ENCODE measurements around the gene CRB1.
"Not testable (repeated sequence)": the region's sequence is repeated elsewhere in the genome, so short reads cannot be mapped to it uniquely, and the experiment has no call there.

CRB1 gene

GRCh38 chr1:197469620-197470210 lies 201.7 kb downstream of the CRB1 start:
- H3K36me3 ChIP-seq (ENCODE audit: control insufficient read depth, insufficient read depth, low read length), result no peaks in the 10 kb centered on the region
- peaks cover 13% of the 10 kb centered on the region for H3K4me1 ChIP-seq (ENCODE audit: control insufficient read depth, insufficient read depth, low read length)
- H3K9me3 ChIP-seq (ENCODE audit: control insufficient read depth, insufficient read depth, low read length), result no peaks in the 10 kb centered on the region
- H3K4me3 ChIP-seq (ENCODE audit: low read depth, low read length), result no peak overlapping the region
- H3K9ac ChIP-seq (ENCODE audit: low read depth, low read length), result no peak overlapping the region
- H3K27me3 ChIP-seq (ENCODE audit: control insufficient read depth, insufficient read depth, low read length), result no peaks in the 10 kb centered on the region

DNA sequence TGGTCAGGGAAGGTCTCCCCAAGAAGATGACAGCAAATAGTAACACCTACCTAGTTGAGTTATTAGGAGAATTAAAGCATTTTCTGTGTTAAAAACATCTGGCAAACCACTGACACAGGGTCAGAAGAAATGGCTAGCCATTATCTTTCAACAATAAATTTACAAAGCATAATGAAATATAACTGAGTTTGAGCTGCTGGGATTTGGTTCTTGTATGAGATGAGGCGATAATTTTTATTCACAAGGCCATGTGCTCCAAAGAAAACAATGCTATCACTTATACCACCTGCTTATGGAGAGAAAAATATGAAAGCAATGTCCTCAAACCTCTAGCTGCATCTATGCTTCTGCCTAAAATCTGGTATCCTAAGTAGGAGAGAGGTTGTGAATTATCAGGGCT lies 202.3 kb downstream of the CRB1 start:
- Histone ChIP-seq H3K9me3 (ENCODE audit: control insufficient read depth, insufficient read depth, low read length) (no peaks in the 10 kb centered on the region), H3K4me3 (ENCODE audit: low read depth, low read length) (no peak overlapping the region), H3K9ac (ENCODE audit: low read depth, low read length) (no peak overlapping the region), H3K4me1 (ENCODE audit: control insufficient read depth, insufficient read depth, low read length) (peaks cover 13% of the 10 kb centered on the region), H3K36me3 (ENCODE audit: control insufficient read depth, insufficient read depth, low read length) (no peaks in the 10 kb centered on the region), H3K27me3 (ENCODE audit: control insufficient read depth, insufficient read depth, low read length) (no peaks in the 10 kb centered on the region)

DNA sequence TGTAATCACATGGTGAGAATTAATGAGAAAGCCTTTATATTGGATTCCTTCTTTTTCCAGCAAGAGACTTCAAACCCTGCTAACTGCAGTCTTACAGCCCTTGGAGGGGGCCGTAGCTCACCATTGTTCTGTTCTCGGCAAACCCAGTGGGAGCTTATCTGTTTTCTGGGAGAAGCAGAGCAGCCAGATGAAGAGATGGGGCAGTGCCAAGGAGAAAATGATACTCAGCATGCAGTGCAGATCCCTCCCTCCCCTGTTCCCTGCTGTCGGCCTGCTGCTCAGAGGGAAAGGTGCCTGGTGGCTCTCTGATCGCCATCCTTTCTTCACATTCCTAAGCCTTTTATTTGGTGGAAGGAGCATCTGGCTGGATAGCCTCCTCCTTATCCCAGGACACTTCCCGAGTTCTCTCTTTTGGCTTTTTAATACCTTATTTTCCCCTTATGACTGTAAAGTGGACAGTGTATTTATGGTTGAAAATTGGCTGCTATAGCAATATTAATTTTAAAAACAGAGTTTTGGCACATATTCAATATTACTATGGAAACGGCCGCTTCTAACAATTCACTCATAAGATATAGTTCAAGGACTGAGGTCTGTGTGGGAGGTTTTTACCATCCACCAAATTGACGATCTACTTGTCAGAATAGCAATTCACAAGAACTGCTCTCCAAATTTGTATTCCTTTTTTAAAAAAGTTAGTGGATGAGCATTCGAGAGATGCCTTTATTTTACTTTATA lies 203.4 kb downstream of the CRB1 start:
- H3K9me3 ChIP-seq (ENCODE audit: control insufficient read depth, insufficient read depth, low read length), result no peaks in the 10 kb centered on the region
- no peaks in the 10 kb centered on the region for H3K27me3 ChIP-seq (ENCODE audit: control insufficient read depth, insufficient read depth, low read length)
- H3K9ac ChIP-seq (ENCODE audit: low read depth, low read length), result no peak overlapping the region
- no peak overlapping the region for H3K4me3 ChIP-seq (ENCODE audit: low read depth, low read length)
- H3K36me3 ChIP-seq (ENCODE audit: control insufficient read depth, insufficient read depth, low read length), result no peaks in the 10 kb centered on the region
- peaks cover 13% of the 10 kb centered on the region for H3K4me1 ChIP-seq (ENCODE audit: control insufficient read depth, insufficient read depth, low read length)

DNA sequence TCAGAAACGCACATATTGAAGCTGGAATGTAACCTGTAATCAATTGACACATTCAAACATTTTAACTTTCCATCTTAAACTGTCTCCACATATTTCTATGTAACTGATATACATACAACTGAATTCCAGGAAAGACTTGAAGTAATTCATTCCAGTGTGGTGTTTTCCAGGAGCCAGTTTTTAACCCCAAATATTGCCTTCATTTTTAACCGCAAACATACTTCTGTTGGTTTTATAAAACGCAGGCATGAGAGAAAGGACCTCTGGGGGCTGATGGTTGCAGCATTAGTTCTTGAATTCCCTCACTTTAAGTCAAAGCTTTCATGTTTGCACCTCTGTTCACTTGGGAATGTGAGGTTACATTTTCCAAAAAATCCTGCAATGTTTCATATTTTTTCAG lies 204.1 kb downstream of the CRB1 start:
- no peaks in the 10 kb centered on the region for H3K9me3 ChIP-seq (ENCODE audit: control insufficient read depth, insufficient read depth, low read length)
- no peaks in the 10 kb centered on the region for H3K27me3 ChIP-seq (ENCODE audit: control insufficient read depth, insufficient read depth, low read length)
- H3K4me1 ChIP-seq (ENCODE audit: control insufficient read depth, insufficient read depth, low read length), result peaks cover 13% of the 10 kb centered on the region
- no peak overlapping the region for H3K4me3 ChIP-seq (ENCODE audit: low read depth, low read length)
- H3K9ac ChIP-seq (ENCODE audit: low read depth, low read length), result no peak overlapping the region
- H3K36me3 ChIP-seq (ENCODE audit: control insufficient read depth, insufficient read depth, low read length), result no peaks in the 10 kb centered on the region

GRCh38 chr1:197480446-197480845 lies 212.4 kb downstream of the CRB1 start:
- no peaks in the 10 kb centered on the region for H3K4me1 ChIP-seq (ENCODE audit: control insufficient read depth, insufficient read depth, low read length)
- H3K36me3 ChIP-seq (ENCODE audit: control insufficient read depth, insufficient read depth, low read length), result no peaks in the 10 kb centered on the region
- no peaks in the 10 kb centered on the region for H3K27me3 ChIP-seq (ENCODE audit: control insufficient read depth, insufficient read depth, low read length)
- H3K4me3 ChIP-seq (ENCODE audit: low read depth, low read length), result no peak overlapping the region
- no peak overlapping the region for H3K9ac ChIP-seq (ENCODE audit: low read depth, low read length)
- no peaks in the 10 kb centered on the region for H3K9me3 ChIP-seq (ENCODE audit: control insufficient read depth, insufficient read depth, low read length)

GRCh38 chr1:197481101-197481500 lies 213.0 kb downstream of the CRB1 start:
- Histone ChIP-seq H3K36me3 (ENCODE audit: control insufficient read depth, insufficient read depth, low read length) (no peaks in the 10 kb centered on the region), H3K4me3 (ENCODE audit: low read depth, low read length) (no peak overlapping the region), H3K27me3 (ENCODE audit: control insufficient read depth, insufficient read depth, low read length) (no peaks in the 10 kb centered on the region), H3K9me3 (ENCODE audit: control insufficient read depth, insufficient read depth, low read length) (no peaks in the 10 kb centered on the region), H3K4me1 (ENCODE audit: control insufficient read depth, insufficient read depth, low read length) (no peaks in the 10 kb centered on the region), H3K9ac (ENCODE audit: low read depth, low read length) (no peak overlapping the region)

- Histone ChIP-seq H3K36me3 (ENCODE audit: control insufficient read depth, insufficient read depth, low read length) (no peaks in the 10 kb centered on the region), H3K4me1 (ENCODE audit: control insufficient read depth, insufficient read depth, low read length) (no peaks in the 10 kb centered on the region), H3K27me3 (ENCODE audit: control insufficient read depth, insufficient read depth, low read length) (no peaks in the 10 kb centered on the region), H3K9me3 (ENCODE audit: control insufficient read depth, insufficient read depth, low read length) (no peaks in the 10 kb centered on the region), H3K4me3 (ENCODE audit: low read depth, low read length) (no peak overlapping the region), H3K9ac (ENCODE audit: low read depth, low read length) (no peak overlapping the region)
These were observed 217.7 kb downstream of the CRB1 start for GRCh38 chr1:197485790-197486189.

- H3K9me3 ChIP-seq (ENCODE audit: control insufficient read depth, insufficient read depth, low read length), result no peaks in the 10 kb centered on the region
- no peak overlapping the region for H3K9ac ChIP-seq (ENCODE audit: low read depth, low read length)
- no peaks in the 10 kb centered on the region for H3K27me3 ChIP-seq (ENCODE audit: control insufficient read depth, insufficient read depth, low read length)
- H3K4me3 ChIP-seq (ENCODE audit: low read depth, low read length), result no peak overlapping the region
- no peaks in the 10 kb centered on the region for H3K4me1 ChIP-seq (ENCODE audit: control insufficient read depth, insufficient read depth, low read length)
- no peaks in the 10 kb centered on the region for H3K36me3 ChIP-seq (ENCODE audit: control insufficient read depth, insufficient read depth, low read length)
These were observed 218.9 kb downstream of the CRB1 start for GRCh38 chr1:197486946-197487345.

- H3K27me3 ChIP-seq (ENCODE audit: control insufficient read depth, insufficient read depth, low read length); H3K9ac ChIP-seq (ENCODE audit: low read depth, low read length); H3K4me1 ChIP-seq (ENCODE audit: control insufficient read depth, insufficient read depth, low read length); H3K36me3 ChIP-seq (ENCODE audit: control insufficient read depth, insufficient read depth, low read length); H3K4me3 ChIP-seq (ENCODE audit: low read depth, low read length); H3K9me3 ChIP-seq (ENCODE audit: control insufficient read depth, insufficient read depth, low read length): not testable (repeated sequence)
These were observed 223.5 kb downstream of the CRB1 start for GRCh38 chr1:197491505-197491904.

- Histone ChIP-seq H3K36me3 (ENCODE audit: control insufficient read depth, insufficient read depth, low read length) (no peaks in the 10 kb centered on the region), H3K9ac (ENCODE audit: low read depth, low read length) (no peak overlapping the region), H3K27me3 (ENCODE audit: control insufficient read depth, insufficient read depth, low read length) (no peaks in the 10 kb centered on the region), H3K9me3 (ENCODE audit: control insufficient read depth, insufficient read depth, low read length) (no peaks in the 10 kb centered on the region), H3K4me3 (ENCODE audit: low read depth, low read length) (no peak overlapping the region), H3K4me1 (ENCODE audit: control insufficient read depth, insufficient read depth, low read length) (no peaks in the 10 kb centered on the region)
These were observed 228.7 kb downstream of the CRB1 start for GRCh38 chr1:197496722-197497121.

DNA sequence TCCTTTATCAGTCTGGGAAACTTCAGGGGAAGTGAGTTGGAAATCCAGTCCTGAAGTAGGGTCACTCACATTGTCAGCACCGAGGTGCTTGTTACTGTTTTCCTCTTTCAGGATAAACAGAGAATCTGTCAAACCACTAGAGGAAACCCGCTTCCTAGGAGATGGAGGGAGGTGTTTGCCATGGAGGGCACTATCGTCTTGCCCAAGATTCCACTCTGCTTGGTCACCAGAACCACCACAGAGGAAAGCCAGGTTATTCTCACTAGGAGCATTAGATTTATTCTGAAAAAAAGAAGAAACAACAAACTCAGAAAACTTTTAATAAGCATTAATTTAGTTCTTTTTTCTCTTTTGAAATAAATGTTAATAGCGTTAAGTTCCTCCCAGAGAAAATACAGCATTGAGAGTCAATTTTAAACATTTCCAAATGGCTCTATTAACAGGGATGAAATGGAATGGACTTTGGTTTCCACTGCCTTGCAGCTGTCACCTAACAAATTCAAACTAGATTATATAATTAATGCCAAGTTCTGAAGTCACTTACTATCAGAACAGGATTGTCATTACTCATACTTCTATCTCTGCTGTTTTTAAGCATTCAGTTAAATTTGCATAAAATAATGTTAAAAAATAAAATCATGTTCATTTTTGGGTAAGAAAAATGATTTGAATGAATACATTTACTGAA lies 242.8 kb downstream of the CRB1 start:
- Histone ChIP-seq H3K27me3 (ENCODE audit: control insufficient read depth, insufficient read depth, low read length) (no peaks in the 10 kb centered on the region), H3K9ac (ENCODE audit: low read depth, low read length) (no peak overlapping the region), H3K4me3 (ENCODE audit: low read depth, low read length) (no peak overlapping the region), H3K4me1 (ENCODE audit: control insufficient read depth, insufficient read depth, low read length) (no peaks in the 10 kb centered on the region), H3K9me3 (ENCODE audit: control insufficient read depth, insufficient read depth, low read length) (no peaks in the 10 kb centered on the region), H3K36me3 (ENCODE audit: control insufficient read depth, insufficient read depth, low read length) (no peaks in the 10 kb centered on the region)

DNA sequence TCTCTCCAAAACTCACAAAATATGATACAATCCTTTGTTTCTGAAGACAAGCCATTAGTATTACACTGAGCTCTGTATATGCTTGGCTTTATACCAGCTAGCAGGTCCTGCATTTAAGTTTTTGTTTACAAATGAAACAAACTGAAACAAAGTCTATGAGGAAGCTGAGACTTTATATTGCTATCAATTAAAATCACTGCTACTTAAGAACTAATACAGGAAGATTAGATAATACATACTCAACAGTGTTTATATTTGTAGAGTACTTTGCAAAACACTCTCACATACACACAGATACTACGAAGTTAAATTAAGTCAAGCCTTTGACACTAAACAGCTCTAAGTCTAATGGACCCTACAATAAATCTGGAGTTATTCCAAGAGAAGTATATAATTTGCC lies 247.4 kb downstream of the CRB1 start:
- Histone ChIP-seq H3K4me3 (ENCODE audit: low read depth, low read length) (no peak overlapping the region), H3K4me1 (ENCODE audit: control insufficient read depth, insufficient read depth, low read length) (peaks cover 4% of the 10 kb centered on the region), H3K9me3 (ENCODE audit: control insufficient read depth, insufficient read depth, low read length) (no peaks in the 10 kb centered on the region), H3K27me3 (ENCODE audit: control insufficient read depth, insufficient read depth, low read length) (no peaks in the 10 kb centered on the region), H3K36me3 (ENCODE audit: control insufficient read depth, insufficient read depth, low read length) (no peaks in the 10 kb centered on the region), H3K9ac (ENCODE audit: low read depth, low read length) (no peak overlapping the region)
